HG03520 (cell line): ENCODE results near the gene ABHD6.
"Not testable (repeated sequence)": the region's sequence is repeated elsewhere in the genome, so short reads cannot be mapped to it uniquely, and the experiment has no call there.

Experiments
- ATAC-seq: cut with Tn5 transposase; IDR thresholded peaks from one replicate; pipeline ENCODE4 v1.9.1; 2021; ENCODE audit warnings: mild to moderate bottlenecking, moderate library complexity; ENCODE audit not compliant: unreplicated experiment

Gene ABHD6

DNA sequence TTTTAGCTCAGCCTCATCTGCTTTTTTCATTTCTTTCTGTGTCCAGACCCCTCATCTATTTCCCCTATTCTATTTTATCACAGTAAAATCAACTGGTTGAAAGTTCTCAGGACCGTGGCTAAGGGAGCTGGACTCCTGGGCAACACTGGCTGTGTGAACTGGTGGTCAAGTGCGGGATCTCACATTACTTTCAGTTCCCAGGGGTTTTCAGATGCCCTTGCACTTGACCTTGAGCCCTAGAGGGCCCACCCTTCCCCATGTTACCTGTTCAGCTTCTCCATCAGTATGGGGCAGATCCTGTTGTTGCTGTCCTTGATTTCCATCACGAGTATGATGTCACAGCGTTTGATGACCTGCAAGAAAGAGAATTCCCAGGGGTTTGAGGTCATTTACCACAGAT, 29.6 kb upstream of the ABHD6 start:
- no peak for ATAC-seq

DNA sequence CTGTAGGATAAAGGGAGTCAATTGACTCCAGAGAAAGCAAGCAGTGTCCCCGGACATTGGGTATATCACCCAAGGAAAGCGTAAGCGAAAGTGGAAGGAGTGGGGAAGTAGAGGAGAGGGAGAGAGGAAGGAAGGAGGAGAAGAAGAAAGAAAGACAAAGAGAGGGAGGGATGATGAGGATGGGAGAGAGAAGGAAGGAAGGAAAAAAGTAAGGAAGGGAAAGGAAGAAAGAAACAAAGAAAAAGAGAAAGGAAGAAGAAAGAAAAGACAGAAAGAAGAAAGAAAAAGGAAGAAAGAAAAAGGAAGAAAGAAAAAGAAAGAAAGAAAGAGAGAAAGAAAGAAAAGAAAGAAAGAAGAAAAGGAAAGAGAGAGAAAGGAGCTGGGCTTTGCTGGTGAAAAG, 27.7 kb upstream of the ABHD6 start:
- ATAC-seq = no peak

DNA sequence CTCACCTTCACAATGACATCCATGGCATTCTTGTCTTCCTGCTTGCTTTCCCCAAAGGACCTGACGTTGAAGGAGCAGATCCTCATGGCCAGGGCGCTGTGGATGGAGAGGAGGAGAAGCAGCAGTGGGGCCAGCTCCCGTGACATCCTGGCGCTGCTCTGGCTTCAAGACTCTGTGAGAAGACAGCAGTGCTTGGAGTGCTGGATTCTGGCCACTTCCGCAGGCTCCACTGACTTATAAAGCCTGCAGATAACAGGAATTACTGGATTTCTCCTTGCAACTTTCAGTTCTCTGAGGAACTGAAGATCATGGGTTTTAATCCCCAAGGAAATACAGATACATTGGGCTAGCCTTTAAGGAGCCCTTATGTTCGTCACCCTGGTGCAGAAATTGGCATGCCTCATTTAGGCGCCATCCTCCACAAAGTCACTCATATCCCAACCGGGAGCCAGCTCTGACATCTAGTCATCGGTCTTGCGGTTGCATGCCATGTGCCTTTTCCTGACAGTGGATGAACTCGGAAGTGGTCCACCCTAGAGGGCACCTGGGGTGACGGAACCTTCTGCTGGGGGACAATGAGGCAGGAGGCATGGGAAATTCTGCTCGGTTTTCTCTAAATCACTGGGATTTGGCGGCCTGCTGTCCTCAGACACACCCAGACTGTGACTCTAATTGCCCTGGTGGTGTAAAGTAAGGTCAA, 26.7 kb upstream of the ABHD6 start, which contains the start of gene DNASE1L3:
Gene DNASE1L3 (minus strand): TSS at position 212 of the 700 bp plus-strand sequence. CDS start 66 bp downstream, at position 146.
- no peak for ATAC-seq

DNA sequence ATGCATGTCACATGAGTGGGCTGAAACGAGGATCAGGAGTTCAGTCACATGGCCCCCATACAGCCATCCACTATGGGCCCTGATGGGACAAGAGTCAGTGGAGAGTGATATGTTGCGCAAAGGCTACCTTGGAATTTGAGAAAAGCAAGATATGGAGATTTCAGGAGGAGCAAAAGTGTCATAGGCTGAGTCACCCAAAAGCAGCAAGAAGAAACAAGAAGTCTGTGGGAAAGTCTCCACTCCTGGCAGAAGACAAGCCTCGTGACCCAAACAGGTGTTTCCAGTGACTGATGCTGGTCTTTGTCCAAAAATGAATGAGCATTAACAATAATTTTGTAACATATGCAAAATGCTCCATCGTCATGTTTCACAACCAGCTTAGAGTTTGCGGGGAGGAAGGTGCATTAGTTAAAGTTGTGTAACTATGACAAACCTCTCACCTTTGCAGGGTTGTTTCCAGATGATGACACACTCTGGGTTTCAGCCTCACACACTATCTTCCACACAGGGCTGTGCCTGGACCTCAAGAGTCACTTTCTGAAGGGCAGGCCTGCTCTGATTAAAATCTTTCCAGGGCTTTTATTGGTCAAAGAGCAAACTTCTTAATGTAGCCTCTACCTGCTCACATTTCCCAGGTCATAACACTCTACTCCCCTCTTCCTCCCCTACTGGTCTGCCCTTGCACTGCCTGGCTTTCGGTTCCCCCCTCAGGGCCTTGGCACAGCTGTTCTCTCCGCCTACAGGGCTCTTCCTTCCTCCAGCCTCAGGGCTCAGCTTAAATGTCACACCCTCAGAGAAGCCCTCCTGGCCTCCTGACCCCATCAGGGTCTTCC, 22.9 kb upstream of the ABHD6 start:
- peak; percentile 70 for ATAC-seq

DNA sequence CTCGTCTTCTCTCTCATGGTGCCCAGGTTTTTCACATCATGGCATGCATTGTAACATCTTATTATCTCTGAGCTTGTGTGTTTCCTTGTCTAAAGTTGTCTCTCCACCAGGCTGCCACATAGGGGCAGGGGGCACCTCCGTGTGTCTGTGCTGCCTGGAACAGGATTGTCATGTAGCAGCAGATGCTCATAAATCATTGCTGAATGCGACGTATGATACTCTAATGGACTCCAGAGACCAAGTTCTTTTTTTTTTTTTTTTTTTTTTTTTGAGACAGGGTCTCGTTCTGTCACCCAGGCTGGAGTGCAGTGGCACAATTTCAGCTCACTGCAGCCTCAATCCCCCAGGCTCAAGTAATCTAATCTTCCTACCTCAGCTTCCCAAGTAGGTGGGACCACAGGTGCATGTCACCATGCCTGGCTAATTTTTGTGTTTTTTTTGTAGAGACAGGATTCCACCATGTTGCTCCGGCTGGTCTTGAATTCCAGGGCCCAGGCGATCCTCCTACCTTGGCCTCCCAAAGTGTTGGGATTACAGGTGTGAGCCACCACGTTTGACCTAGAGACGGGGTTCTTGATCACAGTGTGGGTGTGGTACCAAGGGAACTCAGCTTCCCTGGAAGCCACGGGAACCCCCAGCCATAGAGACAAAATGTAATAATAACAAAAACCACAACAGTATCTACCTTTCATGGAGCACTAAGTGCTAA, 22.1 kb upstream of the ABHD6 start:
- no peak for ATAC-seq

DNA sequence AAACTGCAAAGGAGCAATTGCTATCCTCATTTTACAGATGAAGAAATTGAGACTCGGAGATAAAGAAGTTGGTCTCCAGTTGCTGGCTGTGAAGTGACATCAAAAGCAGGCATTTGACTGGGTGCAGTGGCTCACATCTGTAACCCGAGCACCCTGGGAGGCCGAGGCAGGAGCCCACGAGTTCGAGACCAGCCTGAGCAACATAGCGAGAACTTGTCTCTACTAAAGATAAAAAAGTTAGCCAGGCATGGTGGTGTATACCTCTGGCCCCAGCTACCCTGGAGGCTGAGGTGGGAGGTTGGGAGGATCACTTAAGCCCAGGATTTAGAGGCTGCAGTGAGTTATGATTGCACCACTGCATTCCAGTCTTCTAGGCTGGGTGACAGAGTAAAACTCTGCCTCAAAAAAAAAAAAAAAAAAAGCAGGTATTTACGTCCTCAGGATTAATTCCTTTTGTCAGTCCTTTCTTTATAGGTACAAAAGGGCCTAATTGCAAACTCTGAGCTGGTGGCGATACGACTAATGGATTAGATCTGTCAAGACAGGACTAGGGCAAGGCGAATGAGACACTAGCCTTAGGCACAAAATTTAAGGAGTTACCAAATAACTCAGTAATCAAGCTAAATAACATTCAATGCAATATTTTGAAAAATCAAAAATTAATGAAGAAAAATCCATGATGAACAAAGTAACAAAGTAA, 20.9 kb upstream of the ABHD6 start:
- no peak for ATAC-seq

DNA sequence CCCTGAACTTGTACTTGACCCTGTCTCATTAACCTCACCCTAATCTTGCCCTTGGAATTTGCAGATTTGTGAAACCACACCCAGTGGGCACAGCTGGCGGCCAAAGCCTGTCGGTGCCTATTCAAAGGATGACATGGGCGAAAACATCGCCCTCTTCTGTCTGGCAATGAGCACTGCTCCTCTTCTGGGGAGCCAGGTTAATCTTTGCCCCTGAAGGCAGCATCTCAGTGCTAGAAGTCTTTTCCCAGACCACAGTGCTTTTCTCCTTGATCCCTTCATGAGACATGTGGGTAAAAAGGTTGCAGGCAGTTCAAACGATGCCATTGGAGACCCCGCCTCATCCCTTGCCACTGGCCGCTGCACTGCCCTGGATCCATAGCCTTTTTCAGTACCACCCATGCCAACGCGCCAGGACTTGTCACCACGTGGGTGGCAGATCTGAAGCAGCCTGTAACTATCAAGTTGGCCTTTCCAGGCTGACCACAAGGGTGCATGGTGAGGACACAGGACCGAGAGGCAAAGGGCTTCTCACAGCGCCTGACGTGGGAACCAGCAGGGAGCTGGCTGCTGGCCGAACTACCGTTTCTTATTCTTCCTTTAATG, 20.3 kb upstream of the ABHD6 start:
- peak; percentile 34 for ATAC-seq

DNA sequence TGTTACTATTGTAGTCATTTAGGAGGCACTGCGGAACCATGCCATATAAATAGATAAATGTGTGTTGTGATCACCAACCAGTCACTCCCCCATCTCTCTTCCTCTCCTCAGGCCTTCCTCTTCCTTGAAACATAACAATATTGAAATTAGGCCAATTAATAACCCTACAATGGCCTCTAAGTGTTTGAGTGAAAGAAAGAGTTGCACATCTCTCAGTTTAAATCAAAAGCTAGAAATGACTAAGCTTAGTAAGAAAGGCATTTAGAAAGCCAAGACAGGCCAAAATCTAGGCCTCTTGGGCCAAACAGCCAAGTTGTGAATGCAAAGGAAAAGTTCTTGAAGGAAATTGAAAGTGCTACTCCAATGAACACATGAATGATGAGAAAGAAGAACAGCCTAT, 18.7 kb upstream of the ABHD6 start:
- no peak for ATAC-seq

DNA sequence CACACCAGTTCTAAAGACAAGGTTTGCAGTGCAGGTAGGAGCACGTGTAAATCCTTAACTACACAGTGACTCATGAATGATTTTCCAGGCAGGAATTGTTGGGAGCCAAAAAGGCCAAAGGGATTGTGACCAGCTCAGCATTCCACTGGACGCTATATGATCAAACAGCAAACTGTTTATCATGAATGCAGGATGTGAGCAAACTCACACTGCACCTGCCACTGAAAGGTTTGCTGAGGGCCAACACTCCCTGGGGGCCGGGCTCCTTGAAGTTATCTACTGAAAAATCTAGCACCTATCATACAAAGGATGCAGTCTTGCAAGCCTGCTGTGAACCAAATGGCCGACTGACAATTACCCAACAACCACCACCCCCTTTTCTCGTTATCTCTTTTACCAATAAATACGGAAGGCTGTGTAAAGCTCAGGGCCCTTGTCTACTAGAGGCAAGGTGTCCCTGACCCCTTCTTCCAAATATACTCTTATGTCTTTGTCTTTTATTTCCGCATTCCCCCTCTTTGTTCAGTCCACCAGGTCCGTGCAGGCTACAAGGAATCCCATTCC, 15.3 kb upstream of the ABHD6 start:
- no peak for ATAC-seq

DNA sequence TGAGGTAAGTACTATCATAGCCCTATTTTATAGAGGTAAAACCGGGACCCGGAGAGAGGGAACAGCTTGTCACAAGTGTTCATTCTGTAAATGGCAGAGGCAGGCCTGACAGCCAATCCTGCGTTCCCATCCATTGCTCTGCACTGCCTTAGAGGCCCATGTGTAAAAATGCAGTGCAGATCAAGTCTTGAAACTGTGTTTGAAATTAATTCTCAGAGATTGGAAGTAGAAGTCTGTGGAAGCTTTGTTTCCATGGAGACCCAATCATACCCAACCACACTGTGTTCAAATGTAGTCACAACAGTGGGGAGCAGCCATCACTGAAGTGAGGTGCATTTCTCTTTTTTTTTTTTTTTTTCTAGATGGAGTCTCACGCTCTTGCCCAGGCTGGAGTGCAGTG, 13.7 kb upstream of the ABHD6 start:
- ATAC-seq = no peak

DNA sequence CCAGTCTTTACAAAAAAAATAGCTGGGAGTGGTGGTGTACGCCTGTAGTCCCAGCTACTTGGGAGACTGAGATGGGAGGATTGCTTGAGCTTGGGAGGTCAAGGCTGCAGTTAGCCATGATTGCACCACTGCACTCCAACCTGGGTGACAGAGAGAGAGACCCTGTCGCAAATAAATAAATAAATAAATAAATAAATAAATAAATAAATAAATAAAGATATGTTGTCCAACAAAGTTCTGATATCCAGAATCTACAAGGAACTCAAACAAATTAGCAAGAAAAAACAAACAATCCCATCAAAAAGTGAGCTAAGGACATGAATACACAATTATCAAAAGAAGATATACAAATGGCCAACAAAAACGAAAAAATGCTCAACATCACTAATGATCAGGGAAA, 9.7 kb upstream of the ABHD6 start:
- not testable (repeated sequence) for ATAC-seq

DNA sequence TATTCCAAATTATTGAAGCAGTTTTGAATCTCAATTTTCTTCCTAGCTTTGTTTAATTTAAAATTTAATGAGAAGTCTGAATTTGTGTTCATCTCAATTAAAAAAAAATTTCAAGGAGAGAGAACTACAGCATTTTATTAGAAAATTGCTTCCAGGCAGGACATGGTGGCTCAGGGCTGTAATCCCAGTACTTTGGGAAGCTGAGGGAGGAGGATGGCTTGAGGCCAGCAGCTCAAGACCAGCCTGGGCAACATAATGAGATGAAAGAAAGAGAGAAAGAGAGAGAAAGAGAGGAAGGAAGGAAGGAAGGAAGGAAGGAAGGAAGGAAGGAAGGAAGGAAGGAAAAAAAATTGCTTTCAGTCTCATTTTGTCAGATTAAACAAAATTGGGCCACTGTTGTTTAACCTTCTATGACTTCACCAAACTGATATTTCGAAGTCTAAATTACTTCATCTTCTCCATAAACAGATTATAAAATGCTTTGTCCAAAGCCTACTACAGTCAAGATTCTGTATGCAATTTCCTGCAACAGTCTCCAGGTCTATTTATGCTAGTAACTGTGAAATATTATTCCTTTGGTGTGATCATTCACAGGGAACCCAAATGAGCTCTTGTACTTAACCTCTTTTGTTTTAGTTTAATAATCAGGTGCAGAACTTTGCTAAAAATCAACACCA, 6.6 kb upstream of the ABHD6 start:
- ATAC-seq = no peak

DNA sequence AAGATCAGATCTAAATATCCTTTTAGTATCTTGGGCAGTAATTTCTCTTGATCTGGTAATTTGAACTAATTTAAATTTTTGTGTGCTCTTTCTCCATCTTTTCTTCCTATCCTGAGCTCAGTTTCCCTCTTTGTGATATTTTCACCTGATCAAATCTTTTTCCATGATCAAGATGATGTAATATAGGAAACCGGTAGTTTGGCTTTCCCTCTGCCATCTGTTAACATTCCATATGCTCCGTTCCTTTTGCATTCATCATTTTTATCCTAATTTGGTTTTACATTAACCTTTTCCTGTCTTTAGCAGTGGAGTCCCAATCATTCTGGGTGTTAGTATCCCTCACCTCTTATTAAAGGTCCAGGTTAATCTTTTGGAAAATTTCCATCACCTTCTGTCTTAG, 5.9 kb upstream of the ABHD6 start:
- ATAC-seq = no peak

DNA sequence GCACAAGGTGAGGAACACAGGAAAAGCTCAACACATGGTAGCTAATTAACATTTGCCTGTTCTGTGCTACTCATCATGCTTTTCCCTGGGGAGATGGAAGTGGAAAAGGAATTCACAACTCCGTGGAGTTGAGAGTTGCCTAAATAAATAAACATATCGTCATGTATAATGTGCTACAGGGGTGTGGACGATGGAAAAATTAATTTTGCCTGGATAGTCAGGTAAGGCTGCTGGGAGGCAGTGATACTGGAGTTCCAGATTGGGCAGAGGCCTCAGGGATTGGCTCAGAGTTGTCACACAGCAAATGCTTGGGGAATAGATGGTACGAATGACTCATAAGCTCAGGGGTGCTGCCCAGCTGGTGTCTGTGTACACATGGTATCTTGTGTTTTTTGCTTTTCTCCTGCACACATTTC, 3.1 kb upstream of the ABHD6 start:
- ATAC-seq = no peak

DNA sequence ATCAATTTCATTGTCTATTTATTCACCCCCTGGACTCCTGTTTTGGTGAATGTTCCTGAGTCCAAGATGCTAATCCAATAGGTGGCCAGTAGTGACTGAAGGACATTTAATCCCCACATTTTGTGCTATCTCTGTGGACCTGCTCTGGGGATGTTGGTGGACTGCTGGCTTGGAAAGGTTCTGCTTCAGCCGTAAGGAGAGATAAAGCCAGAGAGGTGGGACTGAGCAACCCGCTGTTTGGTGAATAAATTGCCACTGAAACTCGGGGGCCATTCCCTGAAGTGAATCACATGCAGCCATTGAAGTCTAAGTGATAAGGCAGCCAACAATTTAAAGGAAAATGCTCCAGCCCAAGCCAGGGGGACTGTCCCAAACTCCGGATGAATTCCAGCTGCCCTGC, 1.6 kb upstream of the ABHD6 start:
- ATAC-seq = no peak

DNA sequence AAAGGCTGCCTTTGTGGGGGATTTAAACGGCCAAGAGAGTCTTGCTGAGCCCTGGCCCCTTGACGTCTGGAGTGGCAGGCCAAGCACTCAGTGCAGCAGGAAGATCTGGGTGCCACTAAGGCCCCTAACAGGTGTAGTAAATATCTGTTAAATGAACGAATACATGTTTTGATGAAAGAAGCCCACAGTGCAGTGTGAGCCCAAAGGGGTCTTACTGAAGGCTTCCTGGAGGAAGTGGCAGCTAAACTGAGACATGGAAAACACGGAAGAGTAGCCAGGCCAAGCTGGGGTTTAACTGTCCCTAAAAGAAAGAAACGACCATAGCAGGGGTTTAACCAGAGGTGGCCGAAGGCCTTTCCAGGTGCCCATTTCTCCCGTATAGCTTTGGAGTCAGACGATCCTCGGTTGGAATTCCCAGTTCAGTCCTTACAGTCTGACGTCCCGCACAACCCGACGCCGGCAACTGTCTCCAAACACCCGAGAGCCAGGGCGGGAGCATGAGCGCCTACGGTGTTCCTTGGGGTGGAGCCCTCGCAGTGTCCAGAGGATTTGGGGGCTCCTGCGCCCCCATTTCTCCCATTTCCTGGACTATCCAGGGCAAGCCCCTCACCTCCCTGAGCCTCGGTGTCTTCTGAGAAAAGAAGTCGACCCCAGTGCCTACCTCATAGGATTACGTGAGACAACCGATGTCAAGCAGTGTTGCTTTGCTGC, 910 bp upstream of the ABHD6 start:
- ATAC-seq = no peak

DNA sequence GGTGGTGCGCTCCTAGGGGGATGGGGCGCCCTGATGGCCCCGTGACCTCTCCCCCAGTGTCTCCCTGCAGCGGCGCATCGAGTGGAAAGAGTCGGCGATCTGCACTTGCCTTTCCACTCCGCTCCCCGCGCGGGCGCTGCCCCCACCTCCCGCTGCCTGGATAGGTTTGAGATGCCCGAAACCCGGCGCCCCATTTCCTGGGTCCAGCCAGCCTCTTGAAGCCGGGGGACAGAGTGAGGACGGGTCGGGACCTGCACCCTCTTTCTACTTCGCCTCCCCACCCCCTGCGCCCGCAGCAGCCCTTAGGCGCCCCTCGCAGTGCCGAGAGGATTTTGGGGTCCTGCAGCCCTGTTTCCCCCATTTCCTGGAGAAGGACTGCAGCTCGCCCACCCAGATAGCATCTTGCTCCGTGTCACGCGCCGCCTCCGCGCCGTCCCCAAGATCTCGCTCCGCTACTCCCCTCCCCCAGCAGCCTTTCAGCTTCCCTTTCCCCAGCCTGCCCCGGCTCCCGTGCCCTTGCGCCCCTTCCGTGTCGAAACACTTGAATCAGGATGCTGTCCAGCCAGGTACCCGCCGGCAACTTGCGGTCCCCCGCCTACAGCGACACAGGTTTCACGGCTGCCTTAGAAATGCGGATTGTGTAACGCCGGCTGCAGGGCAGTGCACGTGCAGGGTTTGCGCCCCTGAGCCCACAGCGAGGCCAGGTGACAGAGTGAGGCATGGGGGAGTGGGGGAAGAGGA, 519 bp downstream of the ABHD6 start:
- peak; percentile 27 for ATAC-seq

DNA sequence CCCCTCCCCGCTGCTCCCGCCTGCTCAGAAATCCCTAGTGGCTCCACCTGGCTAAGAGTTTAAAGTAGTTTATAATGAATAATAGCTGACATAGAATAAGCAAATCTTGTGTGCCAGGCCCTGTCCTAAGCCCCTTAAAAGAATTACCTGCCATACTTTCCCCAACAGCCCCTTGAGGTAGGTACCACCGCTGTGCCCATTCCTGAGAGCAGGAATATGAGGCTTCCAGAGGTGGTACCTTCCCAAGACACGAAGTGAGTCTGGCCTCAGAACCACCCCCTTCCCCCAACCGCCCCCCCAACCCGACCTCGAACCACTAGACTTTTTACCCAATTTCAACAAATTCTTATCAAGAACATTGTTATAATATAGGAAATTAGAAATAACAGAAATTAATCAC, 1.2 kb downstream of the ABHD6 start:
- ATAC-seq = no peak
